Heart right ventricle (tissue), 16 donors: ENCODE measurements around the gene MTHFSD. TPM values are rescaled to one million over a fixed set of nuclear protein-coding genes. Genes with fewer than 3 reads are reported as not detected.

Experiments
- ATAC-seq, 8 donors: fragments of 200-7000 bp; cut with Tn5 transposase; one replicate each; pipeline ENCODE4 v1.9.1; 2020; ENCODE audit warnings: mild to moderate bottlenecking in 8 of 8, moderate library complexity in 8 of 8, moderate number of reproducible peaks in 1 of 8
- DNase-seq, 2 donors: peaks; one replicate each; pipeline ENCODE4 v3.0.0-alpha.2; 2020
- H3K27ac ChIP-seq, 10 donors: fragments of 200-600 bp; sonication (generic) in 2 of 10; one replicate each; pipeline versions ENCODE4 v1.5.0 to v1.8.0; 2020 to 2022; ENCODE audit warnings: mild to moderate bottlenecking in 3 of 10
- H3K27me3 ChIP-seq, 7 donors: fragments of 200-600 bp; one replicate each; pipeline ENCODE4 v1.8.0; 2021 to 2022; ENCODE audit warnings: mild to moderate bottlenecking in 2 of 7
- H3K36me3 ChIP-seq, 9 donors: fragments of 200-600 bp; sonication (generic) in 1 of 9; one replicate each; pipeline versions ENCODE4 v1.5.0 to v1.8.0; 2020 to 2022; ENCODE audit warnings: mild to moderate bottlenecking in 2 of 9
- H3K4me1 ChIP-seq, 9 donors: fragments of 200-600 bp; sonication (generic) in 1 of 9; one replicate each; pipeline versions ENCODE4 v1.5.0 to v1.8.0; 2020 to 2022; ENCODE audit warnings: mild to moderate bottlenecking in 4 of 9
- H3K4me3 ChIP-seq, 10 donors: fragments of 200-600 bp; sonication (generic) in 2 of 10; one replicate each; pipeline versions ENCODE4 v1.5.0 to v1.8.0; 2020 to 2022; ENCODE audit warnings: mild to moderate bottlenecking in 7 of 10, moderate library complexity in 2 of 10
- H3K9me3 ChIP-seq, 11 donors: fragments of 200-600 bp in 10 of 11; sonication (generic) in 2 of 11; one replicate each; pipeline versions ENCODE4 v1.5.0 to v1.8.0; 2013 to 2022; ENCODE audit warnings: mild to moderate bottlenecking in 2 of 11, control low read depth in 1 of 11, moderate library complexity in 1 of 11
- WGBS, 2 donors: extraction: QIAGEN DNeasy Blood & Tissue Kit; methylation state at CpG; one replicate each; pipeline ENCODE4 v1.1.7; 2013; ENCODE audit warnings: inconsistent platforms in 1 of 2; 5-methylcytosine and 5-hydroxymethylcytosine counted together
- intact Hi-C, 10 donors: fragments of 100-400 bp; cut with DNase I; formaldehyde crosslinking; loops; one replicate each; pipeline versions ENCODE4 v1.11.1 to v1.14.2; 2022
- polyA plus RNA-seq, 2 donors: library from polyadenylated mRNA; stranded (reverse); fragments of 200-250 nt; gene quantifications; one replicate each; pipeline ENCODE4 v1.2.3, GENCODE V29; 2013
- total RNA-seq, 10 donors: library from RNA; stranded (reverse); fragmentation: NEBNext Ultra II Directional in 3 of 10; extraction: Animal tissue kit (Norgen Biotek cat#: 25700) in 3 of 10; gene quantifications; one replicate each; pipeline versions ENCODE4 v1.2.1 to v1.2.4, GENCODE V29; 2021 to 2023
- TF ChIP-seq, protein P1 (sequence below), 9 donors: fragments of 200-600 bp; sonication (generic) in 2 of 9; IDR thresholded peaks; one replicate each; pipeline versions ENCODE4 v1.5.0 to v1.8.0; 2021 to 2022; ENCODE audit warnings: antibody characterized with exemption in 9 of 9, mild to moderate bottlenecking in 5 of 9, moderate library complexity in 1 of 9
- donor health status: Arrhythmogenic right ventricular cardiomyopathy.
- donor health status: ischemic (EF 13 %, LVEDD 7.1; RV severe dilation, severe dysfunction).
- donor health status: healthy with polysubstance abuse.
- donor health status: DM: no; HTN: yes; CAD: no.
- donor health status: DM: no; HTN: no; CAD: no.
- donor health status: ischemic (EF 25% LVEDD 6.9; RV normal size, moderate dysfunction).
- donor health status: ischemic (EF 25% LVEDD 5.7; RV mildly dilated, moderate dysfunction).
- donor health status: healthy.
- donor health status: DM: yes; HTN: yes; CAD: no.
- donor health status: Ischemic cardiomyopathy.
- donor health status: ischemic (EF 35%, LVEDD 5.7; RV mildly dilated, moderate dysfunction).
- donor health status: nonischemic (EF 11% LVEDD 7.7; RV severe dilation, severe dysfunction).
- donor health status: DM: yes; HTN: yes; CAD: no.
- donor health status: PGD.
- donor health status: ischemic (EF 29% LVEDD 5.4; RV normal size, mild dysfunction).
- donor health status: nonischemic (EF 23%, LVEDD 6.1; RV moderate dilation, normal function).

MTHFSD gene
- total and polyA plus RNA-seq, 12 donors: 5.1 to 13.1 (median 11.3) TPM

DNA sequence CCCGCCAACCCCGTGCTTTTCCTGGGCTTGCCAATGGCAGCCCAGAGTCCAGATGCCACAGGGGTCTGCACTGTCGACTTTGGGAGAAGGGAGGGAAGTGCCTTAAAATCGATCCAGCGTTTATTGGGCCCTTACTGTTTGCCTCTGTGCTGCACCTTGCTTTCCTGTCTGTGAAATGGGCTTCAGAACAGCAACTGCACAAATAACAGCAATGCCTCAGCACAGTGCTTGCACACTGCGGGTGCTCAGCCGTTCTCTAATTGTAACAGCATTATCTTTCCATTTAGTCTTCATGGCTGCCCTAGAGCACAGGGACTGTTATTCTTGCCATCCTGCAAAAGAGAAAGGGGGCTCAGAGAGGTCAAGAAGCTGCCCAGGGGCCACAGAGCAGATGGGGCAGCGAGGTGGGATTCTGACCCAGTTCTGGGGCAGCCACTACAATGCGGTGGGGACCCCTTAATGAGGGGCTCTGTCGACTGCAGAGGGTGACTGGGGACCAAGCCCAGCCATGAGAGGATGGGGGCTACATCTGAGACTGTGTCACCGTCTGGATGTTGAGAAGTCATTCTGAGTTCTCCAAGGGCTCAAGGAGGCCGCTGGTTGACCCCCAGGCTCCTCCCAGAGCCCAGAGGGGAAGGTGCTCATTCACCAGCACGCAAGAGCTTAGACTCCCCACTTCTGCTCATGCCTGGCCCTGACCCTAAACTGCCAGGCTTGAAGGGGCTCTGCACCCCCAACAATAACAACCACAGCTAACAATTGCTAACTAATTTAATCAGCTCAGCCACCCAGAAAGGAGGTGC, 54.1 kb downstream of the MTHFSD start:
- no peaks in the 10 kb centered on the region for H3K9me3 ChIP-seq
- no peaks in the 10 kb centered on the region for H3K36me3 ChIP-seq
- peaks cover 80 to 100% (median 100%) of the 10 kb centered on the region in 7 donors for H3K27me3 ChIP-seq
- peaks cover 4 to 38% (median 17%) of the 10 kb centered on the region in 9 donors for H3K4me1 ChIP-seq
- TF ChIP-seq, protein P1, sequence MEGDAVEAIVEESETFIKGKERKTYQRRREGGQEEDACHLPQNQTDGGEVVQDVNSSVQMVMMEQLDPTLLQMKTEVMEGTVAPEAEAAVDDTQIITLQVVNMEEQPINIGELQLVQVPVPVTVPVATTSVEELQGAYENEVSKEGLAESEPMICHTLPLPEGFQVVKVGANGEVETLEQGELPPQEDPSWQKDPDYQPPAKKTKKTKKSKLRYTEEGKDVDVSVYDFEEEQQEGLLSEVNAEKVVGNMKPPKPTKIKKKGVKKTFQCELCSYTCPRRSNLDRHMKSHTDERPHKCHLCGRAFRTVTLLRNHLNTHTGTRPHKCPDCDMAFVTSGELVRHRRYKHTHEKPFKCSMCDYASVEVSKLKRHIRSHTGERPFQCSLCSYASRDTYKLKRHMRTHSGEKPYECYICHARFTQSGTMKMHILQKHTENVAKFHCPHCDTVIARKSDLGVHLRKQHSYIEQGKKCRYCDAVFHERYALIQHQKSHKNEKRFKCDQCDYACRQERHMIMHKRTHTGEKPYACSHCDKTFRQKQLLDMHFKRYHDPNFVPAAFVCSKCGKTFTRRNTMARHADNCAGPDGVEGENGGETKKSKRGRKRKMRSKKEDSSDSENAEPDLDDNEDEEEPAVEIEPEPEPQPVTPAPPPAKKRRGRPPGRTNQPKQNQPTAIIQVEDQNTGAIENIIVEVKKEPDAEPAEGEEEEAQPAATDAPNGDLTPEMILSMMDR (IDR thresholded peaks at IDR 0.05): no peak
- 2 to 5% methylated on average over 13 of the region's 13 CpGs for WGBS, 2 donors
- no peak overlapping the region for H3K27ac ChIP-seq
- intact Hi-C loops: no loop called here
- DNase-seq (no peak), ATAC-seq (peak in 1 of 8 donors; percentile 36)
- H3K4me3 ChIP-seq: no peak overlapping the region

DNA sequence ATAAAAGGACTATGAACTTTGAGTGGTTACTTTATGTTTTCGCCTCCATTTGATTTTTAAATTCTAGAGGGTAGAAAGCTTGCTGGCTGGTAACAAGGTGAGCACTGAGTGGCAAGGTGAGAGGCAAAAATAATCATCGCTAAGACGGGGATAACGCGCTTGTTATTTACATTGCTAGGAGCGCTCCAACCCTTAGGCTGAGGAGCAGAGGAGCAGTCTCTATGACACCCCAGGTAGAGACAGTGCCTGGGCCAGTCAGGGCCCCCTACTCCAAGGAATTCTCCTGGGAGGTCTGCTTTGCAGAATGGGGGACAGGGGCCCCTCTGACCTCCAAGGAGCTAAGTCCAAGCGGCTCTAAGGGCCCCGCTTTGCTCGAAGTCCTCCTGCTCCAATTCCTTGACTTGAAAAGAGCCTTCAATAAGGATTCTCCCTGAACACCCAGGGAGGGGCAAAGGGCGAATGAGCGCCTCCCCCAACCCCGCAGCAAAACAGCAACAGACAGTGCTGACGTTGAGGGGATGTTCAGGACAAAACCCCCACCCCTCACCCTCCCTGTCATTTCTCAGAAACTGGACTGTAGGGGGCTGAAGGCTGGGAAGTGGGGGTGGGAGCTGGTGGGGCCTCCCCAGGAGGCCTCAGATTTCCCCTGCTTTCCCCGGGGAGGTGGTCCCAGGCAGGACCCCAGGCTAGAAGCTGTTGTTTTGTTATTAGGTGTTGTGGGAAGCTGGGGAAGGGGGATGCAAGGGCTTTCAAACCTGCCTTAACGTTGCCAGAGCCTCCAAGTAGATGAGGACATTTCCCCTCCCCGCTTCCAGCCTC, 54.9 kb downstream of the MTHFSD start:
- peaks cover 82 to 100% (median 100%) of the 10 kb centered on the region in 7 donors for H3K27me3 ChIP-seq
- ATAC-seq (no peak), DNase-seq (no peak)
- no peak overlapping the region for H3K27ac ChIP-seq
- 7 to 9% methylated on average over 16 of the region's 16 CpGs for WGBS, 2 donors
- TF ChIP-seq, protein P1 (IDR thresholded peaks at IDR 0.05): no peak
- intact Hi-C loops: no loop called here
- H3K4me1 ChIP-seq: peaks cover 4 to 32% (median 14%) of the 10 kb centered on the region in 9 donors
- no peak overlapping the region for H3K4me3 ChIP-seq
- no peaks in the 10 kb centered on the region for H3K36me3 ChIP-seq
- no peaks in the 10 kb centered on the region for H3K9me3 ChIP-seq

DNA sequence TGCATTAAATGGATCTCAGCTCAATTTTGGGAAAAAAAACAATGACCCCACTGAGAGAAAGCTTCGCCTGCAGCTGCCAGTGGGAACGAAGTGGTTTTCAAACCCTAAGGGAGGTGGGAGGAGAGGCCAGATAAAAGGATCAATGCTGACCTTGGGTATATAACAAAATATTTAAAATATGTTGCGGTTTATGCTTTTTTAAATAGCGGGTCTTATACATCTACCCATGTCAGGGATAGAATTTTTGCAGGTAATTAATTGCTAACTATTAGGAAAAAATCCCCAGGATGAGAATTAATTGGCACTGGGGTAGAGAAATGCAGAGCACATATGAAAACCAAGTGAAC, 55.6 kb downstream of the MTHFSD start:
- intact Hi-C loops: no loop called here
- Histone ChIP-seq H3K4me3 (no peak overlapping the region), H3K27me3 (peaks cover 88 to 100% (median 100%) of the 10 kb centered on the region in 7 donors), H3K9me3 (no peaks in the 10 kb centered on the region), H3K36me3 (no peaks in the 10 kb centered on the region), H3K4me1 (peaks cover 4 to 26% (median 13%) of the 10 kb centered on the region in 9 donors), H3K27ac (no peak overlapping the region)
- no peak for ATAC-seq
- no peak for DNase-seq
- 10 to 12% methylated on average over 4 of the region's 4 CpGs for WGBS, 2 donors
- TF ChIP-seq, protein P1 (IDR thresholded peaks at IDR 0.05): no peak

DNA sequence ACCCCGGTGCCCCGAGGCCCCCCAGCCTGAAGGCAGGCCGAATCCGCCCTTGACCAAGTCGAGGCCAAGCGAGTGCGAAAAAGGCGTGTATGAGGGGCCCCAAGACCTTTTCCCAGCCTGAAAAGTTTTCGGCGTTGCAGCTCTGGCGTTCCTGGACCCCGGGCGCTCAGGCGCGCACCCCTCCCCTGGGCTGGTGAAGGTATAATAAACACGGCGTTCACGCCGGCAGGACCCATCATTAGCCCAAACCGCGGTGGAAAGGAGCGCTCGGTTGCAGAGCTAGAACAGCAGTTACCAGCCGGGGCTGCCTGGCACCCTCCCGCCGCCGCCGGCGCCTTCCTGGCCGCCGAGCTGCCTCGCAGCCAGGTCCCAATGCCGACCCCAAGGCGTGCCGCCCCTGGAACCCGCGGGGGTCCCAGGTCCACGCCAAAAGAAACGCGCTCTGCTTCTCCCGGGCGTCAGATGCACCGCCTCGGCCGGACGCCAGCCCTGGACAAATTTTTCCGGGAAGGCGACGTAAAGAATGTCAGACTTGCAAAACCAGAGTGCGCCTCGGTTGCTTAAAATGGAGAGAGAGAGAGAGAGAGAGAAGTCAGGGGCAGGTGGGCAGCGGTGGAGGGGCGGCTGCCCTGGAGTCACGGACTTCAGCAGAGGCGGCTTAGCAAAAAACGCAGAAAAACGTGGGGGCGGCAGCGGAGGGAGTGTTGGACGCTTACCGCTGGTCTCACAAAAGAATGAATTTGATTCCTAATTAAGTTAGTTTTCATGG, 56.2 kb downstream of the MTHFSD start:
- no peak overlapping the region for H3K27ac ChIP-seq
- WGBS, 2 donors: 3% methylated on average over 61 of the region's 61 CpGs
- peaks cover 4 to 26% (median 13%) of the 10 kb centered on the region in 9 donors for H3K4me1 ChIP-seq
- H3K4me3 ChIP-seq: no peak overlapping the region
- TF ChIP-seq, protein P1 (IDR thresholded peaks at IDR 0.05): no peak
- H3K27me3 ChIP-seq: peaks cover 88 to 100% (median 100%) of the 10 kb centered on the region in 7 donors
- ATAC-seq: no peak
- no peak for DNase-seq
- no peaks in the 10 kb centered on the region for H3K9me3 ChIP-seq
- intact Hi-C loops: no loop called here
- no peaks in the 10 kb centered on the region for H3K36me3 ChIP-seq
